ENCODE results near the gene CACNA1S. TPM values are rescaled to one million over a fixed set of nuclear protein-coding genes. Genes with fewer than 3 reads are reported as not detected.

The CACNA1S gene
- total and polyA plus RNA-seq, 12 donors = under 0.01 to 0.07 TPM; not detected in 10

GRCh38 chr1:201026836-201027235, 85.4 kb downstream of the CACNA1S start:
- H3K36me3 ChIP-seq (replicated peaks in 1 of 2) = no peaks in the 10 kb centered on the region
- DNase-seq = no peak
- peaks cover 5 to 41% of the 10 kb centered on the region in 2 donors for H3K4me1 ChIP-seq (replicated peaks in 1 of 2)
- TF ChIP-seq, protein P1, sequence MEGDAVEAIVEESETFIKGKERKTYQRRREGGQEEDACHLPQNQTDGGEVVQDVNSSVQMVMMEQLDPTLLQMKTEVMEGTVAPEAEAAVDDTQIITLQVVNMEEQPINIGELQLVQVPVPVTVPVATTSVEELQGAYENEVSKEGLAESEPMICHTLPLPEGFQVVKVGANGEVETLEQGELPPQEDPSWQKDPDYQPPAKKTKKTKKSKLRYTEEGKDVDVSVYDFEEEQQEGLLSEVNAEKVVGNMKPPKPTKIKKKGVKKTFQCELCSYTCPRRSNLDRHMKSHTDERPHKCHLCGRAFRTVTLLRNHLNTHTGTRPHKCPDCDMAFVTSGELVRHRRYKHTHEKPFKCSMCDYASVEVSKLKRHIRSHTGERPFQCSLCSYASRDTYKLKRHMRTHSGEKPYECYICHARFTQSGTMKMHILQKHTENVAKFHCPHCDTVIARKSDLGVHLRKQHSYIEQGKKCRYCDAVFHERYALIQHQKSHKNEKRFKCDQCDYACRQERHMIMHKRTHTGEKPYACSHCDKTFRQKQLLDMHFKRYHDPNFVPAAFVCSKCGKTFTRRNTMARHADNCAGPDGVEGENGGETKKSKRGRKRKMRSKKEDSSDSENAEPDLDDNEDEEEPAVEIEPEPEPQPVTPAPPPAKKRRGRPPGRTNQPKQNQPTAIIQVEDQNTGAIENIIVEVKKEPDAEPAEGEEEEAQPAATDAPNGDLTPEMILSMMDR (IDR thresholded peaks at IDR 0.05) = no peak
- TF ChIP-seq POLR2A (IDR thresholded peaks at IDR 0.05) = no peak
- WGBS, 4 donors = 43 to 57% (median 46%) methylated on average over 2 to 3 of the region's 3 CpGs
- H3K27me3 ChIP-seq = no peaks in the 10 kb centered on the region
- no peaks in the 10 kb centered on the region for H3K9me3 ChIP-seq (replicated peaks in 1 of 3)
- H3K4me3 ChIP-seq = no peak overlapping the region
- intact Hi-C loops (cut with DNase I) = no loop called here
- peak overlapping the region in 3 of 5 donors; percentile 26 to 65 (median 34) for H3K27ac ChIP-seq

DNA sequence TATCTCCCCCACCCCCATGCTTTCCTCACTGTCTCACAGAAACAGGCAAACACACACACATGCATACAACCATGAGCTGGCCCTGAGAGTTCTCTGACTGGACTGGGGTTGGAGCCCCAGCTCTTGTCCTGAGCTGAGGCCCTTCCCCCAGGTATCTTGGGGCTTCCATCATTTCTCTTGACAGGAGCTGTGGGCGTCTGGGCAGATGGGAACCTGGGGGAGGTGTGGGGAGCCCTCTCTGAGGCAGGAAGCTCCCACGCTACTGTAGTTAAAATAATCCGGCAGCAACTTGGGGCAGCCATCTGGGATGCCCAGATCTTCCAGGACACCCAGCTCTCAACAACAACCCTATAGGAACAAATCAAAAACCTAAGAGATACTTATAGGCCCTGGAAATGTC, 86.0 kb downstream of the CACNA1S start:
- WGBS, 4 donors = 65 to 88% (median 71%) methylated on average over 3 of the region's 3 CpGs
- DNase-seq = no peak
- intact Hi-C loops (cut with DNase I) = no loop called here
- Histone ChIP-seq H3K4me1 (replicated peaks in 1 of 2) (peaks cover 5 to 41% of the 10 kb centered on the region in 2 donors), H3K27ac (peak overlapping the region in 1 of 5 donors; percentile 42), H3K9me3 (replicated peaks in 1 of 3) (no peaks in the 10 kb centered on the region), H3K36me3 (replicated peaks in 1 of 2) (no peaks in the 10 kb centered on the region), H3K4me3 (no peak overlapping the region), H3K27me3 (no peaks in the 10 kb centered on the region)
- TF ChIP-seq, protein P1 (IDR thresholded peaks at IDR 0.05) = no peak
- no peak for TF ChIP-seq POLR2A (IDR thresholded peaks at IDR 0.05)

GRCh38 chr1:201025571-201026002, 86.6 kb downstream of the CACNA1S start:
- peak overlapping the region in 1 of 5 donors; percentile 42 for H3K27ac ChIP-seq
- H3K4me1 ChIP-seq (replicated peaks in 1 of 2) = peaks cover 5 to 41% of the 10 kb centered on the region in 2 donors
- H3K4me3 ChIP-seq = no peak overlapping the region
- no peak for TF ChIP-seq POLR2A (IDR thresholded peaks at IDR 0.05)
- TF ChIP-seq, protein P1 (IDR thresholded peaks at IDR 0.05) = no peak
- no peaks in the 10 kb centered on the region for H3K27me3 ChIP-seq
- H3K36me3 ChIP-seq (replicated peaks in 1 of 2) = no peaks in the 10 kb centered on the region
- DNase-seq = peak in 1 of 7 donors; percentile 22
- WGBS, 4 donors = 61 to 88% (median 72%) methylated on average over 4 to 7 of the region's 7 CpGs
- H3K9me3 ChIP-seq (replicated peaks in 1 of 3) = no peaks in the 10 kb centered on the region
- intact Hi-C loops (cut with DNase I) = no loop called here

GRCh38 chr1:201024625-201024998, 87.6 kb downstream of the CACNA1S start:
- Histone ChIP-seq H3K4me1 (replicated peaks in 1 of 2) (peaks cover 5 to 41% of the 10 kb centered on the region in 2 donors), H3K27ac (no peak overlapping the region), H3K36me3 (replicated peaks in 1 of 2) (no peaks in the 10 kb centered on the region), H3K4me3 (no peak overlapping the region), H3K9me3 (replicated peaks in 1 of 3) (no peaks in the 10 kb centered on the region), H3K27me3 (no peaks in the 10 kb centered on the region)
- 79 to 96% (median 91%) methylated on average over 2 of the region's 2 CpGs for WGBS, 4 donors
- no peak for TF ChIP-seq POLR2A (IDR thresholded peaks at IDR 0.05)
- TF ChIP-seq, protein P1 (IDR thresholded peaks at IDR 0.05) = no peak
- DNase-seq = no peak
- intact Hi-C loops (cut with DNase I) = no loop called here
